ENCODE data around the gene NTM.

DNA sequence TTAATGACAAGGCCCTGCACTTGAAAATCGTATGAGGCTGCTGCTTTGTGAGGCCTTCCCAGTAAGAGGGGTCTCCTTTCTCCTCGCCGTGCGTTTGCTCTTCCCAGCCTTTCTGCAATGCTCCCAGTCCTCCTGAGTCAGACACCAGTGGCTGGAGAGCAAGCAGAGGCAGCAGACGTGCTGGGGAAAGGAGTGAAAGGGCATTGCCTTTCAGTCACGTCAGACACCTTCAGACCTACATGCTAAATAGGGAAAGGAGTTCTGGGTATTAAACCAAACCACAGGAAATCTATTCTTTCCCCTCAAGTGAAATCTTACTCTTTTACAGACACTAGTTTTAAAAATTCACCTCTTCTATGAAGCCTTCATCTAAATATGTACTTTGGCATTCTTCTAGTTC, 274.8 kb downstream of the NTM start:
- TF ChIP-seq POLR2A (IDR thresholded peaks at IDR 0.05) (no peak), POLR2AphosphoS5 (IDR thresholded peaks at IDR 0.05) (no peak)
- TF ChIP-seq, protein P1, sequence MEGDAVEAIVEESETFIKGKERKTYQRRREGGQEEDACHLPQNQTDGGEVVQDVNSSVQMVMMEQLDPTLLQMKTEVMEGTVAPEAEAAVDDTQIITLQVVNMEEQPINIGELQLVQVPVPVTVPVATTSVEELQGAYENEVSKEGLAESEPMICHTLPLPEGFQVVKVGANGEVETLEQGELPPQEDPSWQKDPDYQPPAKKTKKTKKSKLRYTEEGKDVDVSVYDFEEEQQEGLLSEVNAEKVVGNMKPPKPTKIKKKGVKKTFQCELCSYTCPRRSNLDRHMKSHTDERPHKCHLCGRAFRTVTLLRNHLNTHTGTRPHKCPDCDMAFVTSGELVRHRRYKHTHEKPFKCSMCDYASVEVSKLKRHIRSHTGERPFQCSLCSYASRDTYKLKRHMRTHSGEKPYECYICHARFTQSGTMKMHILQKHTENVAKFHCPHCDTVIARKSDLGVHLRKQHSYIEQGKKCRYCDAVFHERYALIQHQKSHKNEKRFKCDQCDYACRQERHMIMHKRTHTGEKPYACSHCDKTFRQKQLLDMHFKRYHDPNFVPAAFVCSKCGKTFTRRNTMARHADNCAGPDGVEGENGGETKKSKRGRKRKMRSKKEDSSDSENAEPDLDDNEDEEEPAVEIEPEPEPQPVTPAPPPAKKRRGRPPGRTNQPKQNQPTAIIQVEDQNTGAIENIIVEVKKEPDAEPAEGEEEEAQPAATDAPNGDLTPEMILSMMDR (IDR thresholded peaks at IDR 0.05): no peak

All from breast epithelium (tissue), 3 donors.